Measurements from ENCODE around the gene CAMKMT. TPM values are rescaled to one million over a fixed set of nuclear protein-coding genes. Genes with fewer than 3 reads are reported as not detected.

The CAMKMT gene
- total RNA-seq, 2 experiments from 2014 or later, result 12.8 to 19.6 TPM

DNA sequence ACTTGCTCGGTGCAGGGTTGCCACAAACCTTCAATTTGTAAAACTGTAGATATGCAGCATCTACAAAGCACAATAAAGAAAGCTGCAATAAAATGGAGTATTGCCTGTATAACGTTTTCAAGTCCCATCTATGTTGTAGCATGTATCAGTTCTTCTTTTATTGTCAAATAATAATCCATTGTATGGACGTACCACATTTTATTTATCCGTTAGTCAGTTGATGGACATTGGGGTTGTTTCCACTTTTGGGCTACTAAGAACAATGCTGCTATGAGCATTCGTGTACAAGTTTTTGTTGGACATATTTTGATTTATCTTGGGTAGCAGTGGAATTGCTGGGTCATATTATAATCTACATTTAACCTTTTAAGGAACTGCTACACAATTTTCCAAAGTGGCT lies 339.1 kb downstream of the CAMKMT start:
- DNase-seq, result no peak
- H3K27ac Mint-ChIP-seq, result no peak overlapping the region
- no peaks in the 10 kb centered on the region for H3K9me3 Mint-ChIP-seq
- H3K4me1 Mint-ChIP-seq (ENCODE audit: low read depth), result no peaks in the 10 kb centered on the region
- no peaks in the 10 kb centered on the region for H3K36me3 Mint-ChIP-seq (ENCODE audit: low read depth)
- intact Hi-C loops (cut with micrococcal nuclease), result no loop called here
- no peaks in the 10 kb centered on the region for H3K27me3 Mint-ChIP-seq (ENCODE audit: low read depth)
- no peak overlapping the region for H3K4me3 Mint-ChIP-seq
- CTCF ChIA-PET, result no interaction called here

DNA sequence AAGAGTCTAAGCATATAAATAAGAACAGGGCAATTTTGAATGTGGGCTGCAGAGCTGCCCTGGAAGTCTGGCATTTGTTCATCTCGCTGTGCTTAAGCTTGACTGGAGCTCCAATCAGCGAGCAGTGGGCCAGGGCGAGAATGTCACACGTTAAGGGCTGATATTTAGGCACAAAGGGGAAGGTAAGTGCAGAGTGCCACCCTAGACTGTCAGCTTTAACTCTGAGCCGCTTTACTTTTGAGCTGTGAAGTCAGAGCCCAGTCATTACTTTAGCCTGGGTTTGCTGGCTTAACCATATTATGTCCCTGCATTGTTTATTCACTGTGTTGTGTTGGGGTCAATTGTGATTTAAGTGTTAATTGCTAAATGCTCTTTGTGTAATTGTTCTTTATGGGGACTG lies 343.6 kb downstream of the CAMKMT start:
- peaks cover 2% of the 10 kb centered on the region for H3K36me3 Mint-ChIP-seq (ENCODE audit: low read depth)
- peaks cover 7% of the 10 kb centered on the region for H3K4me1 Mint-ChIP-seq (ENCODE audit: low read depth)
- H3K27me3 Mint-ChIP-seq (ENCODE audit: low read depth), result no peaks in the 10 kb centered on the region
- no peaks in the 10 kb centered on the region for H3K9me3 Mint-ChIP-seq
- no peak for DNase-seq
- no peak overlapping the region for H3K4me3 Mint-ChIP-seq
- H3K27ac Mint-ChIP-seq, result no peak overlapping the region
- CTCF ChIA-PET, result interaction anchor here (0.7 to 1.3 kb wide), 2 partner anchors 10 to 17 kb away, joined by 4 to 5 read pairs; no protein-coding TSS in a partner anchor
- intact Hi-C loops (cut with micrococcal nuclease), result no loop called here

DNA sequence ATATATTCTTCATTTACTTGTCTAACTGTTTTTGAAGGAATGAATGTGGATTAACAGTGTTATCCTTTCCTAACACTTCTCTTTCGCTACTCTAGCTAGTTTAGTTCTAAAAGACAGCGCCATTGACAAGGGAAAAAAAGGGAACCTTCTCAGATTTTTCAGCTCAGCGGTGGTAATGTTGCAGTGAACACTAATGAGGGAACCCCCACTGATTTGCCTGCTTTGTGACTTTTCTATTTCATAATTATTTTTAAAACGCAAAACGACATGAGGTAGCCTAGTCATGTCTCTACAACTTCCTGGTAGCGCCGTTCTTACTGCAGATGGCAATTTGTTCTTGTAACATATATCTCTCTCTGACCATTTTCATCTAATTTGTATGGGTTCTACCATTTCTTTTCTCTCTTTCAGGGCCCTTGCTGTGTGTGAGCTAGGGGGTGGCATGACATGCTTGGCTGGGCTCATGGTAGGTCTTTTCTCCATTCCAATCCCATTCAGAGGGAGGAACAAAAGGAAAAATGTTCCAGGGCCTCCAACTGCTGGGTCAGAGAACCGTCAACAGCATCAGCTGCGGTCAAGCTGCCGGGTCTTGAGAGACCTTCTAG lies 344.2 kb downstream of the CAMKMT start:
- DNase-seq, result no peak
- Mint-ChIP-seq H3K36me3 (ENCODE audit: low read depth) (peaks cover 2% of the 10 kb centered on the region), H3K4me1 (ENCODE audit: low read depth) (peaks cover 7% of the 10 kb centered on the region), H3K27me3 (ENCODE audit: low read depth) (no peaks in the 10 kb centered on the region), H3K27ac (no peak overlapping the region), H3K4me3 (no peak overlapping the region), H3K9me3 (no peaks in the 10 kb centered on the region)
- CTCF ChIA-PET, result interaction anchor here (1.3 kb wide), 1 partner anchor 9 kb away, joined by 4 read pairs; no protein-coding TSS in a partner anchor
- intact Hi-C loops (cut with micrococcal nuclease), result no loop called here

DNA sequence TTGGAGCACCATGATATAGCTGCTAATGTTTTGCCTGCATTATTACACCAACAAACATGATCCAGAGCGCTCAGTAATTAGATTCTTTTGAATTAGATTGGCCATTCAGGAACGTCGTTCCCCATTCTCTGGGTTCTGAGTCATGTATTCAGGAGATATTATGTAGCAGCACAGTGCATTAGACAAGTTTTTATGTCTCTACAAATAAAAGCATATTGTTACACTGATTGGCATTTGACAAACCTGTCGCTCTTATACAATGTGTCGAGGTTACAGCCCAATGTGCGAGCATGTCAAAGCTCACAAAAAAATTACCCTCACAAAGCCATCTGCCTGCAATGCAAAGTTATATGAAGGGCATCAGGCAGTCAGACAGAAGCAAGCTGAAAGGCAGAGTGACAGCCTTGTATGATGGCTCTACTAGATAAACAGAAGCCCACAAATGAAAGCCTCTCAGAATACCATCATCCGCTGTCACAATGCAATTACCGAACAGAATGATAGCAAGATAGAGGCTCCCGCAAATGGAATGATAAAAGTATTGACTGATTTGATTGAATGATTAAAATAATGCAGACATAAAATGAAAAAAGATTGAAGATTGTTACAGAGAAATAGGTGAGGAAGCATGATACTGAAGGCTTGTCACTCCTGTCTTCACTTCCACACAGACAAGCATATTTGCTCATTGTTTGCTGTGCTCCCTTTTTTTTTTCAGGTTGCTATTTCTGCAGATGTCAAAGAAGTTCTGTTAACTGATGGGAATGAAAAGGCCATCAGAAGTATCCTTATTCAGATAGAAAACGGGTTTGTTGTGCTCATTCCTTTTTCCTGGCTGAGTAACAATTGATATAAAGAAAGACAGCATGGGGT lies 345.2 kb downstream of the CAMKMT start:
- peaks cover 7% of the 10 kb centered on the region for H3K4me1 Mint-ChIP-seq (ENCODE audit: low read depth)
- intact Hi-C loops (cut with micrococcal nuclease), result no loop called here
- no peaks in the 10 kb centered on the region for H3K27me3 Mint-ChIP-seq (ENCODE audit: low read depth)
- no peak overlapping the region for H3K27ac Mint-ChIP-seq
- DNase-seq, result no peak
- peaks cover 2% of the 10 kb centered on the region for H3K36me3 Mint-ChIP-seq (ENCODE audit: low read depth)
- H3K9me3 Mint-ChIP-seq, result no peaks in the 10 kb centered on the region
- H3K4me3 Mint-ChIP-seq, result no peak overlapping the region
- CTCF ChIA-PET, result interaction anchor here (1.1 kb wide), 1 partner anchor 11 kb away, joined by 3 read pairs; no protein-coding TSS in a partner anchor

DNA sequence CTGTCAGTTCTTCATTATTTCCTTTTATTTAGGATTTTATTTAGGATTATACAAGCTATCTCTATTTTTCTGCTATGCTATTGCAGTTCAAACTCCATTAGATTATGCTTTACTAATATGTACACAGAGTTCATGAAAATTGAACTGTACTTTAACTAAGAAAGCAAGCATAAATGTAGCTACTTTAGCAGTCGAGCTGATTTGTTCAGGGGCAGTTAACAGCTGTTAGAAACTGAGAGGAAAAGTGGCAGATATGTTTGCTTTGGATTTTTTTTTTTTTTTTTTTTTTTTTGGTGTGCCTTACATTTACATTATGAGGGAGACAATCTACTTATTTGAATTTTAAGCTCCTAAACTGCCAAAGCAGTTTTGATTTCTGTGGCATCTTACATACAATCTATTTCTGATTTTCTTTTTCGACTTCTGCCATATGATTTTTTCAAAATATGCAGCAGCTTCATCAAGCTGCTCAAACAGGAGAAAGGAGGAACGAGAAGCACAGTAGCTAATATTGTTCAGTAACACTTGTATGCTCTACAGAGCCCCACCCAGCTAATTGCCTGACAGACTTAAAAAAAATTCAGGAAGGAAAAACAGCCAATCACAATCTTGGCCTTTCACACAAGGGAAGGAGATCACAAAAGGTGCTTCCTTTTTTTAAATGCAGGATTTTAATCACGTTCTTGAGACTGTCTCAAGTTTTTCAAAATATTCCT lies 346.4 kb downstream of the CAMKMT start:
- Mint-ChIP-seq H3K36me3 (ENCODE audit: low read depth) (peaks cover 2% of the 10 kb centered on the region), H3K27me3 (ENCODE audit: low read depth) (no peaks in the 10 kb centered on the region), H3K9me3 (no peaks in the 10 kb centered on the region), H3K4me1 (ENCODE audit: low read depth) (peaks cover 7% of the 10 kb centered on the region), H3K27ac (no peak overlapping the region), H3K4me3 (no peak overlapping the region)
- intact Hi-C loops (cut with micrococcal nuclease), result no loop called here
- CTCF ChIA-PET, result interaction anchor here (0.7 to 2.6 kb wide), 3 partner anchors 10 to 813 kb away, joined by 3 to 10 read pairs (median 3); no protein-coding TSS in a partner anchor
- no peak for DNase-seq

DNA sequence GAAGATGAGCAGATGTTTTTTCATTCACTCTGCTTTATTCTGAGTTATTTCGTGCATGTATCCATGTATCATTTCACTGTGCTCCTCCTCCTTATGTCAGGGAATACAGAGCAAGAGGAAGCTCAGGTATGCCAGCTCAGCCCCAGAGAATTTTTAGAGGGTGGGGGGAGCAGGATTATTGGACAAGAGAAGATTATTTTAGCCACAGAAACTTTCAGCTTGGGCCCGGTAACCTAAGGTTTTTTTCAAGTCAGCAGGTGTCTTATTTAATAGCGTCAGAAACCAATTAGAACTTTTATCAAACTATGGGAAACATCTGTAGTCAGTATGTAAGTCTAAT lies 346.9 kb downstream of the CAMKMT start:
- DNase-seq, result no peak
- intact Hi-C loops (cut with micrococcal nuclease), result no loop called here
- no peak overlapping the region for H3K27ac Mint-ChIP-seq
- no peaks in the 10 kb centered on the region for H3K9me3 Mint-ChIP-seq
- no peaks in the 10 kb centered on the region for H3K27me3 Mint-ChIP-seq (ENCODE audit: low read depth)
- CTCF ChIA-PET, result interaction anchor here (0.6 to 2.6 kb wide), 3 partner anchors 155 to 813 kb away, joined by 3 to 10 read pairs (median 3); no protein-coding TSS in a partner anchor
- peaks cover 2% of the 10 kb centered on the region for H3K36me3 Mint-ChIP-seq (ENCODE audit: low read depth)
- peaks cover 7% of the 10 kb centered on the region for H3K4me1 Mint-ChIP-seq (ENCODE audit: low read depth)
- H3K4me3 Mint-ChIP-seq, result no peak overlapping the region

DNA sequence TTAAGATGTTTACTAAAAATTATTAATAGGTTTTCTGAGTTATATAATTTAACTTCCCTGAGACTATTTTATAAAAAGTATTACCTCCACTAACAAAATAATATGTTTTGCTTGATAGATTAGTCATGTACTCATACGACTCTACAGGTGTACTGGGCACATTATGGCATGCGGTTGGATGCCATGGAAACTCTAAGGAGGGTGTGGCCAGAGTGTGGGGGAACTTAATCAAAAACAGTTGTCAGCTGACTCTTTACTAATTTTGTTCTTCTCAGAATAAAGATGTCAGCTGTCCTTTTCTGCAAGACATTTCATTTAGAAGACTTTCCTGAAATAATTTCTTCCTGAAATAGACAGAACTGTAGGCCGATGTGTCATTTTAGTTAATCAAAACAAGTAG lies 351.4 kb downstream of the CAMKMT start:
- DNase-seq, result no peak
- no peak overlapping the region for H3K27ac Mint-ChIP-seq
- CTCF ChIA-PET, result no interaction called here
- no peaks in the 10 kb centered on the region for H3K9me3 Mint-ChIP-seq
- H3K27me3 Mint-ChIP-seq (ENCODE audit: low read depth), result no peaks in the 10 kb centered on the region
- intact Hi-C loops (cut with micrococcal nuclease), result no loop called here
- H3K36me3 Mint-ChIP-seq (ENCODE audit: low read depth), result no peaks in the 10 kb centered on the region
- peaks cover 7% of the 10 kb centered on the region for H3K4me1 Mint-ChIP-seq (ENCODE audit: low read depth)
- no peak overlapping the region for H3K4me3 Mint-ChIP-seq

DNA sequence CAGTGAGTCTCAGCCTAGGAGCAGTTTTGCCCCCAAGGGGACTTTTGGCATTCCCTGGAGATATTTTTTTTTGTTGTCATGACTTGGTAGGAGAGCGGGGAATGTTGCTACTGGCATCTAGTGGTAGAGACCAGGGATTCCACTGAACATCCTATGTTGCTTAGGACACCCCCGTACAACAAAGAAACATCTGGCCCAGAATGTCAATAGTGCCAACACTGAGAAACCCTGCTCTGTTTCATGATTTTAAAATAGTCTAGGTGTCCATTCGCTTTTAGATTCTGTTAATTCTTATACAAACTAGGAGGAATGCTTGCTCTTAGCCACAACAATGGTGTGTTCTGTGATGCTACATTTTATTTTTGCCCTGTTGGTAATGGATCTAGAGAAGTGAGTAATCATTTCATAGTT lies 353.9 kb downstream of the CAMKMT start:
- H3K27ac Mint-ChIP-seq, result no peak overlapping the region
- no peaks in the 10 kb centered on the region for H3K9me3 Mint-ChIP-seq
- CTCF ChIA-PET, result interaction anchor here (0.7 to 1.7 kb wide), 3 partner anchors 10 to 236 kb away, joined by 3 to 8 read pairs (median 4); no protein-coding TSS in a partner anchor
- intact Hi-C loops (cut with micrococcal nuclease), result loop anchor here (1.0 kb wide), 1 partner anchor 236 kb away; no protein-coding TSS in a partner anchor
- no peak overlapping the region for H3K4me3 Mint-ChIP-seq
- H3K36me3 Mint-ChIP-seq (ENCODE audit: low read depth), result no peaks in the 10 kb centered on the region
- no peak for DNase-seq
- H3K27me3 Mint-ChIP-seq (ENCODE audit: low read depth), result no peaks in the 10 kb centered on the region
- no peaks in the 10 kb centered on the region for H3K4me1 Mint-ChIP-seq (ENCODE audit: low read depth)

DNA sequence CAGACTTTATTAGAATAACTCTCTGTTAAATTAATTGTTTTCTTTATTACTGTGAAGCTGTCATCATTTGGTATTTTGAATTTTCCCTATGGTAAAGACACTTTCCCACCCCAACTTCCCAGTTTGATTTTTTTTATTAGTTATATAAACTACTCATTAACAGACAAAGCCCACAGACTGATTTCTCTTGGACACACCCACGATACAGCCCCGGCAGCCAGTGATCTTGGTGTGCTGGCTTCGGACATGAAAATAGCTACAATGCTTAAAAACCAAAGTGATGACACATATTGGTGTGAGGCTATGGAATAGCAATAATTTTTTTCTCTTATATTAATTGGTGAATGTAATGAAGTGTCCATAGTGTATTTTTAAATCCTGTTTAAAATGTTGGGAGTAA lies 354.4 kb downstream of the CAMKMT start:
- H3K4me1 Mint-ChIP-seq (ENCODE audit: low read depth), result no peaks in the 10 kb centered on the region
- H3K4me3 Mint-ChIP-seq, result no peak overlapping the region
- H3K9me3 Mint-ChIP-seq, result no peaks in the 10 kb centered on the region
- no peak overlapping the region for H3K27ac Mint-ChIP-seq
- no peak for DNase-seq
- H3K27me3 Mint-ChIP-seq (ENCODE audit: low read depth), result no peaks in the 10 kb centered on the region
- CTCF ChIA-PET, result interaction anchor here (0.7 kb wide), 1 partner anchor 352 kb away, joined by 3 read pairs; no protein-coding TSS in a partner anchor
- intact Hi-C loops (cut with micrococcal nuclease), result no loop called here
- H3K36me3 Mint-ChIP-seq (ENCODE audit: low read depth), result no peaks in the 10 kb centered on the region

DNA sequence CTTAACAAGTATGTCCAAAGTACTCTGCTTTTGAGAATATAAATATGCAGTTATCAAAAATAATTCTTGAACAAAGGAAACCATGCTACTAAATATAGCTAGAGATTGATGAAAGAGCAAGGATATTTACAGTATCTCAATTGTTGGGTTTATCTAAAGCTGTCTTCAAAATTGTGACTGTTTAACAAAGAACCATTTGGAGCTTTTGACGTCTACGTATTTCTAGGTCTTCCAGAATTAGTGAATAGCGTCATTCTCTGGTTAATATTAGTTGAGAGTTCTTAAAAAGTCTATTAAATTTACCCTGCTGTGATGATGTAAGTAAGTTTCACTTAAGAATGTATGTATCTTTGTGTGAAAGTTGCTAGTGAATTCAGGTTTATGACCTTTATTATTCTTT lies 356.7 kb downstream of the CAMKMT start:
- Mint-ChIP-seq H3K4me1 (ENCODE audit: low read depth) (no peaks in the 10 kb centered on the region), H3K27ac (no peak overlapping the region), H3K27me3 (ENCODE audit: low read depth) (no peaks in the 10 kb centered on the region), H3K9me3 (no peaks in the 10 kb centered on the region), H3K4me3 (no peak overlapping the region), H3K36me3 (ENCODE audit: low read depth) (no peaks in the 10 kb centered on the region)
- intact Hi-C loops (cut with micrococcal nuclease), result no loop called here
- CTCF ChIA-PET, result interaction anchor here (0.6 to 1.1 kb wide), 3 partner anchors 197 to 314 kb away, joined by 3 read pairs; no protein-coding TSS in a partner anchor
- no peak for DNase-seq

DNA sequence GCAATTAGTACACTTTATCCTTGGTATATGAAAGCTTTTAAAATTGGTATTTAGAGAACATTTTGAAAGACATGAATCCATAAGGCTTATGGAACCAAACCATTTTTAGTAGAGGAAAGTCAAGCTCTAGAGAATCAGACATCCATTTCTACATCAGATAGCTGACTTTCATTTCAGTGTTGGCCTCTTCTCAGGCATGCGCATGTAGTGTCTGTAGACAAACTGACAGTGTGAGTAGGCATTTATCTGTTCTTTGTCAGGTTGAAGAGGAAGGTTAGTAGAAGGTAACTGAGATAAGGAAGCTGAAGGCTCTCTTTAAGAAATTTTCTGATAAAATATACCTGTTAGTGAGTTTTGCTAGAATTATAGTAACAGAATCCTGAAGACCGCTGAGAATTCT lies 357.8 kb downstream of the CAMKMT start:
- H3K4me1 Mint-ChIP-seq (ENCODE audit: low read depth), result no peaks in the 10 kb centered on the region
- no peak overlapping the region for H3K4me3 Mint-ChIP-seq

DNA sequence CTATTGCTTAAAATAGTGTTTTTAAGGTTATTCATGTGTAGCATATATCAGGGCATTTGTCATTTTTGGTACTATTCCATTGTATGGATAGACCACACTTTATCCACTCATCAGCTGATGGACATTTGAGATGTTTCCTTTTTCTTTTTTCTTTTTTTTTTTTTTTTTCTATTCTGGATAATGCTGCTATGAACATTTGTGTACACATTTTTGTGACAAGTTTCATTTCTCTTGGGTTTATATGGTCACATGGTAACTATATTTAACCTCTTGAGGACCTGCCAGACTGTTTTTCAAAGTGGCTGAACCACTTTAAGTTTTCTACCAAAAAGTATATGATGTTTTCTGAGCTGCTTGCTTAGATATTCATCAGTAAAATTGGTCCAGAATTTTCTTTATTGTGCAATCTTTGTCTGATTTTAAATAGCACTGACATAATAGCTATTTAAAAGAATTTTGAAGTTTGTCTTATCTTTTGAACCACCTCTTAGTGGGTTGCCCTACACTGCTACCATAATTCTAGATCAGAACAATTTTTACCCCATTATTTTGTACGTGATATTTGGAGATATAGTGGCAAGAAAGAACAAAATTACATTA lies 360.4 kb downstream of the CAMKMT start:
- no peaks in the 10 kb centered on the region for H3K27me3 Mint-ChIP-seq (ENCODE audit: low read depth)
- H3K9me3 Mint-ChIP-seq, result no peaks in the 10 kb centered on the region
- no peak overlapping the region for H3K27ac Mint-ChIP-seq
- CTCF ChIA-PET, result interaction anchor here (0.6 kb wide), 1 partner anchor 17 kb away, joined by 5 read pairs; no protein-coding TSS in a partner anchor
- H3K36me3 Mint-ChIP-seq (ENCODE audit: low read depth), result no peaks in the 10 kb centered on the region
- intact Hi-C loops (cut with micrococcal nuclease), result no loop called here
- no peak for DNase-seq
- no peaks in the 10 kb centered on the region for H3K4me1 Mint-ChIP-seq (ENCODE audit: low read depth)
- no peak overlapping the region for H3K4me3 Mint-ChIP-seq

More for the DNA sequence above, 357.8 kb downstream of the CAMKMT start:
- CTCF ChIA-PET, result interaction anchor here (0.6 kb wide), 1 partner anchor 210 kb away, joined by 3 read pairs; no protein-coding TSS in a partner anchor
- Mint-ChIP-seq H3K27ac (no peak overlapping the region), H3K9me3 (no peaks in the 10 kb centered on the region), H3K36me3 (ENCODE audit: low read depth) (no peaks in the 10 kb centered on the region), H3K27me3 (ENCODE audit: low read depth) (no peaks in the 10 kb centered on the region)
- intact Hi-C loops (cut with micrococcal nuclease), result no loop called here
- no peak for DNase-seq

Measured in activated naive CD4-positive, alpha-beta T cell treated with anti-CD3 and anti-CD28 coated beads for 36 hours (primary cell).